ENCODE measurements around the gene CFAP410. TPM values are rescaled to one million over a fixed set of nuclear protein-coding genes. Genes with fewer than 3 reads are reported as not detected.

CFAP410 gene
- total and polyA plus RNA-seq, 2 experiments from 2014 or later, result 17.0 to 19.8 TPM

GRCh38 chr21:44354001-44354405 lies 14.8 kb upstream of the CFAP410 start:
- no peak overlapping the region for H3K4me3 ChIP-seq
- in situ Hi-C loops (cut with MboI), result no loop called here
- H2AFZ ChIP-seq, result no peak overlapping the region
- TF ChIP-seq EZH2phosphoT487 (IDR thresholded peaks at IDR 0.05; ENCODE audit: insufficient read depth, low read depth) (no peak), EZH2 (IDR thresholded peaks at IDR 0.05; ENCODE audit: insufficient read depth, poor library complexity, severe bottlenecking) (no peak)
- H3K27ac ChIP-seq, result no peak overlapping the region
- no peaks in the 10 kb centered on the region for H3K9me2 ChIP-seq (ENCODE audit: insufficient read depth)
- no peak overlapping the region for H3K9ac ChIP-seq
- no peaks in the 10 kb centered on the region for H4K20me1 ChIP-seq (ENCODE audit: insufficient read depth)
- H3K36me3 ChIP-seq (ENCODE audit: low read depth), result no peaks in the 10 kb centered on the region
- H3F3A ChIP-seq (ENCODE audit: insufficient read depth), result no peaks in the 10 kb centered on the region
- no peaks in the 10 kb centered on the region for H3K9me3 ChIP-seq (ENCODE audit: low read depth)
- WGBS, 2 experiments (ENCODE audit: low coverage in 1 of 2, low lambda C conversion rate in 2 of 2, missing lambda C conversion rate in 2 of 2), result 50 to 51% methylated on average over 8 of the region's 8 CpGs
- H3K79me2 ChIP-seq (ENCODE audit: insufficient read depth), result no peaks in the 10 kb centered on the region
- H3K4me1 ChIP-seq (ENCODE audit: insufficient read depth), result no peaks in the 10 kb centered on the region
- peaks cover 34% of the 10 kb centered on the region for H3K27me3 ChIP-seq (replicated peaks; ENCODE audit: insufficient read depth)
- H3K4me2 ChIP-seq (ENCODE audit: unreplicated experiment), result no peak overlapping the region
- DNase-seq, result no peak

- H4K20me1 ChIP-seq (ENCODE audit: insufficient read depth), result no peaks in the 10 kb centered on the region
- H3K4me1 ChIP-seq (ENCODE audit: insufficient read depth), result no peaks in the 10 kb centered on the region
- H3K27ac ChIP-seq, result no peak within 1 kb of the TSS
- peaks cover 38% of the 10 kb centered on the region for H3K27me3 ChIP-seq (replicated peaks; ENCODE audit: insufficient read depth)
- H3K9me3 ChIP-seq (ENCODE audit: low read depth), result no peaks in the 10 kb centered on the region
- in situ Hi-C loops (cut with MboI), result no loop called here
- H2AFZ ChIP-seq, result no peak within 1 kb of the TSS
- DNase-seq, result peak; percentile 37
- H3K9ac ChIP-seq, result no peak within 1 kb of the TSS
- no peak for TF ChIP-seq EZH2phosphoT487 (IDR thresholded peaks at IDR 0.05; ENCODE audit: insufficient read depth, low read depth)
- 22 to 28% methylated on average over 21 of the region's 21 CpGs for WGBS, 2 experiments (ENCODE audit: low coverage in 1 of 2, low lambda C conversion rate in 2 of 2, missing lambda C conversion rate in 2 of 2)
- H3K36me3 ChIP-seq (ENCODE audit: low read depth), result no peaks in the 10 kb centered on the region
- no peaks in the 10 kb centered on the region for H3F3A ChIP-seq (ENCODE audit: insufficient read depth)
- H3K4me3 ChIP-seq, result no peak within 1 kb of the TSS
- H3K79me2 ChIP-seq (ENCODE audit: insufficient read depth), result no peaks in the 10 kb centered on the region
- H3K9me2 ChIP-seq (ENCODE audit: insufficient read depth), result no peaks in the 10 kb centered on the region
- no peak within 1 kb of the TSS for H3K4me2 ChIP-seq (ENCODE audit: unreplicated experiment)
Measured at GRCh38 chr21:44353191-44353970, 14.2 kb upstream of the CFAP410 start, which contains the start of gene TRPM2. Gene TRPM2, plus strand, starts transcription at chr21:44353621. Its CDS starts 80 bp downstream, at chr21:44353701.

GRCh38 chr21:44352253-44352860 lies 13.2 kb upstream of the CFAP410 start:
- Histone ChIP-seq H3K27me3 (replicated peaks; ENCODE audit: insufficient read depth) (peaks cover 42% of the 10 kb centered on the region), H3F3A (ENCODE audit: insufficient read depth) (no peaks in the 10 kb centered on the region)
- WGBS, 2 experiments (ENCODE audit: low coverage in 1 of 2, low lambda C conversion rate in 2 of 2, missing lambda C conversion rate in 2 of 2), result 46 to 55% methylated on average over 11 to 17 of the region's 17 CpGs

GRCh38 chr21:44351535-44352252 lies 12.5 kb upstream of the CFAP410 start:
- Histone ChIP-seq H3K36me3 (ENCODE audit: low read depth) (no peaks in the 10 kb centered on the region), H3K4me2 (ENCODE audit: unreplicated experiment) (no peak overlapping the region), H4K20me1 (ENCODE audit: insufficient read depth) (no peaks in the 10 kb centered on the region), H3K27ac (no peak overlapping the region), H3K9me3 (ENCODE audit: low read depth) (no peaks in the 10 kb centered on the region), H3K79me2 (ENCODE audit: insufficient read depth) (no peaks in the 10 kb centered on the region), H3K4me3 (no peak overlapping the region), H3K27me3 (replicated peaks; ENCODE audit: insufficient read depth) (peaks cover 42% of the 10 kb centered on the region), H3K9ac (no peak overlapping the region), H3F3A (ENCODE audit: insufficient read depth) (no peaks in the 10 kb centered on the region), H3K4me1 (ENCODE audit: insufficient read depth) (no peaks in the 10 kb centered on the region), H2AFZ (no peak overlapping the region), H3K9me2 (ENCODE audit: insufficient read depth) (no peaks in the 10 kb centered on the region)
- TF ChIP-seq EZH2phosphoT487 (IDR thresholded peaks at IDR 0.05; ENCODE audit: insufficient read depth, low read depth), result no peak
- no peak for TF ChIP-seq EZH2 (IDR thresholded peaks at IDR 0.05; ENCODE audit: insufficient read depth, poor library complexity, severe bottlenecking)
- in situ Hi-C loops (cut with MboI), result no loop called here
- no peak for DNase-seq
- WGBS, 2 experiments (ENCODE audit: low coverage in 1 of 2, low lambda C conversion rate in 2 of 2, missing lambda C conversion rate in 2 of 2), result 73 to 75% methylated on average over 15 to 17 of the region's 18 CpGs

More at GRCh38 chr21:44352253-44352860, 13.2 kb upstream of the CFAP410 start:
- Histone ChIP-seq H3K27ac (no peak overlapping the region), H3K4me3 (no peak overlapping the region), H3K9me3 (ENCODE audit: low read depth) (no peaks in the 10 kb centered on the region), H2AFZ (no peak overlapping the region), H3K9ac (no peak overlapping the region), H3K9me2 (ENCODE audit: insufficient read depth) (no peaks in the 10 kb centered on the region), H3K4me1 (ENCODE audit: insufficient read depth) (no peaks in the 10 kb centered on the region), H3K79me2 (ENCODE audit: insufficient read depth) (no peaks in the 10 kb centered on the region), H3K36me3 (ENCODE audit: low read depth) (no peaks in the 10 kb centered on the region), H3K4me2 (ENCODE audit: unreplicated experiment) (no peak overlapping the region), H4K20me1 (ENCODE audit: insufficient read depth) (no peaks in the 10 kb centered on the region)
- in situ Hi-C loops (cut with MboI), result no loop called here
- no peak for DNase-seq
- no peak for TF ChIP-seq EZH2 (IDR thresholded peaks at IDR 0.05; ENCODE audit: insufficient read depth, poor library complexity, severe bottlenecking)
- no peak for TF ChIP-seq EZH2phosphoT487 (IDR thresholded peaks at IDR 0.05; ENCODE audit: insufficient read depth, low read depth)
